H1 (cell line): ENCODE results near the gene MBLAC2. TPM values are rescaled to one million over a fixed set of nuclear protein-coding genes. Genes with fewer than 3 reads are reported as not detected.
A peak's percentile ranks its signal among the peaks of the same experiment; 100 is the strongest.

Source experiments
- CTCF ChIA-PET: fragments of 300-600 bp; sonication (Branson Sonifier 250); formaldehyde crosslinking; loops from one replicate; lab custom pipeline; 2021; ENCODE audit not compliant: partially characterized antibody; lab: Charles Lee
- POLR2A ChIA-PET: fragments of 300-600 bp; sonication (Branson Sonifier 250); formaldehyde crosslinking; loops from one replicate; lab custom pipeline; 2021; ENCODE audit warnings: inconsistent platforms; ENCODE audit not compliant: partially characterized antibody; lab: Charles Lee
- DNase-seq, 2 experiments: peaks; one replicate each; pipeline versions ENCODE4 v3.0.0 to v3.0.0-alpha.2; 2010 to 2022; ENCODE audit warnings: low spot score in 2 of 2, low read depth in 1 of 2, mixed read lengths in 1 of 2
- FAIRE-seq: peaks from 2 replicates; lab custom pipeline; 2011; peaks lifted over from hg19 to GRCh38; lab: Jason Lieb, UNC
- H2AFZ ChIP-seq: 2 replicates; pipeline ENCODE4 v1.8.1; 2012; ENCODE audit warnings: low read length, inconsistent platforms
- H2AK5ac ChIP-seq: 2 replicates; pipeline ENCODE4 v1.6.1; 2013; ENCODE audit warnings: low read depth, low read length
- H2BK120ac ChIP-seq: replicated peaks from 2 replicates; pipeline ENCODE3; 2013; ENCODE audit warnings: low read depth, low read length, inconsistent platforms
- H2BK12ac ChIP-seq: 2 replicates; pipeline ENCODE4 v1.6.1; 2013; ENCODE audit warnings: low read depth, low read length
- H2BK15ac ChIP-seq: 2 replicates; pipeline ENCODE4 v1.6.1; 2013; ENCODE audit warnings: low read length
- H2BK20ac ChIP-seq: 2 replicates; pipeline ENCODE4 v1.6.1; 2013; ENCODE audit warnings: low read length
- H2BK5ac ChIP-seq: 2 replicates; pipeline ENCODE4 v1.6.1; 2013; ENCODE audit warnings: low read depth, low read length
- H3K14ac ChIP-seq: 2 replicates; pipeline ENCODE4 v1.6.1; 2013; ENCODE audit warnings: inconsistent platforms; ENCODE audit not compliant: insufficient read length
- H3K18ac ChIP-seq: 2 replicates; pipeline ENCODE4 v1.6.1; 2013; ENCODE audit warnings: low read length; ENCODE audit errors: extremely low read depth
- H3K23ac ChIP-seq: 2 replicates; pipeline ENCODE4 v1.6.1; 2013; ENCODE audit warnings: inconsistent platforms; ENCODE audit not compliant: insufficient read length
- H3K23me2 ChIP-seq: 2 replicates; pipeline ENCODE4 v1.6.1; 2013; ENCODE audit warnings: low read depth, low read length
- H3K27ac ChIP-seq: 2 replicates; pipeline ENCODE4 v1.6.1; 2011; ENCODE audit warnings: low read depth, low read length, inconsistent platforms
- H3K27me3 ChIP-seq, 4 experiments: replicated peaks in 1 of 4; 1 replicate in 1 of 4; 2 replicates in 3 of 4; pipeline versions ENCODE4 v1.6.1 to v1.8.1; 2011 to 2013; ENCODE audit warnings: low read length in 3 of 4, mild to moderate bottlenecking in 3 of 4, inconsistent platforms in 2 of 4, mixed read lengths in 2 of 4, moderate library complexity in 1 of 4; ENCODE audit not compliant: control insufficient read depth in 3 of 4, insufficient read depth in 3 of 4; ENCODE audit errors: extremely low read depth in 1 of 4
- H3K36me3 ChIP-seq, 4 experiments: 2 replicates each; pipeline versions ENCODE4 v1.6.1 to v1.8.1; 2011 to 2013; ENCODE audit warnings: mild to moderate bottlenecking in 4 of 4, low read length in 3 of 4, moderate library complexity in 2 of 4, control low read depth in 1 of 4, inconsistent platforms in 1 of 4; ENCODE audit not compliant: insufficient read depth in 4 of 4, control insufficient read depth in 2 of 4
- H3K4ac ChIP-seq: replicated peaks from 2 replicates; pipeline ENCODE3; 2013; ENCODE audit warnings: low read length, low read depth, mixed read lengths, inconsistent platforms; ENCODE audit not compliant: insufficient read length
- H3K4me1 ChIP-seq, 4 experiments: replicated peaks in 1 of 4; 1 replicate in 1 of 4; 2 replicates in 3 of 4; pipeline versions ENCODE4 v1.6.1 to v1.8.1; 2011 to 2013; ENCODE audit warnings: low read length in 3 of 4, inconsistent platforms in 2 of 4, mixed read lengths in 1 of 4; ENCODE audit not compliant: insufficient read depth in 4 of 4, control insufficient read depth in 3 of 4
- H3K4me2 ChIP-seq, 2 experiments: 2 replicates each; pipeline versions ENCODE4 v1.6.1 to v1.8.1; 2011 to 2013; ENCODE audit warnings: low read depth in 2 of 2, low read length in 2 of 2, control low read depth in 1 of 2, inconsistent platforms in 1 of 2, mild to moderate bottlenecking in 1 of 2; ENCODE audit not compliant: insufficient read depth in 1 of 2
- H3K4me3 ChIP-seq, 4 experiments: fragments of 200-600, 300-600 bp in 1 of 4; sonication (generic), shearing (Covaris generic), sonication (Bioruptor Twin) in 1 of 4; 2 replicates each; pipeline versions ENCODE4 v1.5.1 to v1.8.1; 2011 to 2016; ENCODE audit warnings: low read length in 4 of 4, low read depth in 3 of 4, control low read depth in 2 of 4, inconsistent platforms in 2 of 4, mild to moderate bottlenecking in 2 of 4, mixed read lengths in 1 of 4, moderate library complexity in 1 of 4; ENCODE audit not compliant: insufficient read depth in 2 of 4; ENCODE audit errors: extremely low read depth in 1 of 4
- H3K56ac ChIP-seq: replicated peaks from 2 replicates; pipeline ENCODE3; 2013; ENCODE audit warnings: low read depth, mild to moderate bottlenecking, mixed read lengths, low read length, inconsistent platforms; ENCODE audit not compliant: insufficient read length
- H3K79me1 ChIP-seq: 2 replicates; pipeline ENCODE4 v1.6.1; 2013; ENCODE audit warnings: low read depth, low read length, control low read depth
- H3K79me2 ChIP-seq, 2 experiments: 2 replicates each; pipeline versions ENCODE4 v1.6.1 to v1.8.1; 2012 to 2013; ENCODE audit warnings: low read length in 2 of 2, mild to moderate bottlenecking in 2 of 2, inconsistent platforms in 1 of 2; ENCODE audit not compliant: insufficient read depth in 2 of 2, control insufficient read depth in 1 of 2
- H3K9ac ChIP-seq, 4 experiments: replicated peaks in 1 of 4; 1 replicate in 1 of 4; 2 replicates in 3 of 4; pipeline versions ENCODE4 v1.6.1 to v1.8.1; 2011 to 2013; ENCODE audit warnings: low read depth in 3 of 4, low read length in 3 of 4, control low read depth in 2 of 4, mild to moderate bottlenecking in 2 of 4, moderate library complexity in 2 of 4, inconsistent platforms in 1 of 4; ENCODE audit errors: extremely low read depth in 1 of 4
- H3K9me3 ChIP-seq, 2 experiments: 2 replicates each; pipeline versions ENCODE4 v1.6.1 to v1.8.1; 2012 to 2013; ENCODE audit warnings: mild to moderate bottlenecking in 2 of 2, moderate library complexity in 2 of 2, control low read depth in 1 of 2, inconsistent platforms in 1 of 2, low read depth in 1 of 2, low read length in 1 of 2, mixed read lengths in 1 of 2; ENCODE audit not compliant: insufficient read depth in 2 of 2
- H4K20me1 ChIP-seq, 2 experiments: replicated peaks in 1 of 2; 2 replicates each; pipeline versions ENCODE3 to v1.8.1; 2011 to 2013; ENCODE audit warnings: inconsistent platforms in 2 of 2, low read length in 2 of 2, mild to moderate bottlenecking in 1 of 2; ENCODE audit not compliant: insufficient read depth in 2 of 2, control insufficient read depth in 1 of 2
- H4K5ac ChIP-seq: 2 replicates; pipeline ENCODE4 v1.6.1; 2013; ENCODE audit warnings: low read length, low read depth, mixed read lengths, inconsistent platforms; ENCODE audit not compliant: insufficient read length
- H4K8ac ChIP-seq: 2 replicates; pipeline ENCODE4 v1.8.0; 2013; ENCODE audit warnings: mild to moderate bottlenecking, moderate library complexity, low read length, inconsistent platforms; ENCODE audit not compliant: insufficient read depth; ENCODE audit errors: extremely low read depth
- H4K91ac ChIP-seq: replicated peaks from 2 replicates; pipeline ENCODE3; 2013; ENCODE audit warnings: low read length, mixed read lengths, inconsistent platforms; ENCODE audit not compliant: insufficient read length
- POU5F1 ChIP-seq: IDR thresholded peaks from 2 replicates; pipeline ENCODE4 v1.6.1; 2011; ENCODE audit warnings: low read depth, mild to moderate bottlenecking, low read length, moderate library complexity
- SIX5 ChIP-seq: IDR thresholded peaks from 2 replicates; pipeline ENCODE4 v1.6.1; 2011; ENCODE audit warnings: mild to moderate bottlenecking, low read depth, low read length
- WGBS, 2 experiments: shearing (Covaris generic) in 1 of 2; methylation state at CpG; one replicate each; pipeline versions ENCODE4 v1.1.6 to v1.1.7; 2013 to 2015; ENCODE audit warnings: low lambda C conversion rate in 2 of 2, mixed read lengths in 2 of 2, inconsistent platforms in 1 of 2, low coverage in 1 of 2, missing lambda C conversion rate in 1 of 2; ENCODE audit not compliant: insufficient replicate concordance in 2 of 2, insufficient coverage in 1 of 2, insufficient read length in 1 of 2; ENCODE audit errors: extremely low coverage in 1 of 2, missing lambda C conversion rate in 1 of 2; 5-methylcytosine and 5-hydroxymethylcytosine counted together
- polyA plus RNA-seq, 7 experiments: library from polyadenylated mRNA; depleted of rRNA in 3 of 7; stranded (reverse) in 5 of 7; unstranded in 2 of 7; fragments of >200 nt in 5 of 7; fragments of 200-250 nt in 2 of 7; gene quantifications; 1 replicate in 5 of 7; 2 replicates in 1 of 7; 4 replicates in 1 of 7; pipeline versions ENCODE4 v1.2.1 to v1.2.3, GENCODE V29; 2011 to 2013; ENCODE audit warnings: missing spikeins in 2 of 7, mixed read lengths in 2 of 7
- total RNA-seq: library from RNA; stranded (reverse); fragmentation: NEBNext Ultra II Directional; extraction: Animal tissue kit (Norgen Biotek cat#: 25700); gene quantifications from 2 replicates; pipeline ENCODE4 v1.2.1, GENCODE V29; 2021

Gene MBLAC2
- total and polyA plus RNA-seq, 2 of the 8 experiments (the other 6 are each of a cell fraction or from before 2014, with no cell fraction given) = 2.8 to 6.7 TPM

DNA sequence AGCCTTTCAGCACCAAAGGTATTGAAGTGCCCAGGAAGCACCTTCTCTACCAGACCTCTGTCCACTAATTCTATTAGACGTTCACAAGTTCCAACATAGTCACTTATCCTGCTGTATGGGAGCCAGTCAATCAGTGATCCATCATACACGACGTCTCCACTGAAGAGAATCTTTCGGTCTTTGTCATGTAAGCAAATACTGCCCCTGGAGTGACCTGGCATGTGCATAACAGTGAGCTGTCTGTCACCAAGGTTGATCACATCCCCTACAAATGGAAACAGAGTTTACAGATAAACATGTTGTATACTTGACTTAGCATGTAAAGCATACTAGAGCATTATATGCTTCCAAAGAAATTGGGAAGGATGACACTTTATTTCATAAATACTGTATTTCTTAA lies 13.3 kb downstream of the MBLAC2 start:
- no peak overlapping the region for H2BK120ac ChIP-seq
- POLR2A ChIA-PET = interaction anchor here (0.6 to 1.3 kb wide), 2 partner anchors 8 to 12 kb away, joined by 3 to 4 read pairs; no protein-coding TSS in a partner anchor
- no peak overlapping the region for H3K23ac ChIP-seq
- H2AFZ ChIP-seq = no peak overlapping the region
- no peak overlapping the region for H4K91ac ChIP-seq
- no peak overlapping the region for H2AK5ac ChIP-seq
- no peak overlapping the region for H3K4ac ChIP-seq
- no peak overlapping the region for H2BK20ac ChIP-seq
- no peak overlapping the region for H3K4me3 ChIP-seq
- H3K56ac ChIP-seq = no peak overlapping the region
- WGBS, 2 experiments = 39% methylated on average over 4 of the region's 4 CpGs; no CpG with 5 or more reads in 1 of the 2 experiments
- no peaks in the 10 kb centered on the region for H3K79me1 ChIP-seq
- 0 out of 7 replicates have a peak overlapping the region, but pooled peaks of 1 of the 4 experiments have one; percentile 25 for H3K9ac ChIP-seq
- H3K14ac ChIP-seq = no peak overlapping the region
- no peak for TF ChIP-seq SIX5
- peak; percentile 48; the same call in 1 of the 2 replicates for TF ChIP-seq POU5F1
- TF ChIP-seq, all 59 proteins: peak for 1
- Histone ChIP-seq H2BK15ac (no peak overlapping the region), H4K5ac (no peak overlapping the region), H2BK12ac (no peak overlapping the region), H3K27ac (no peak overlapping the region), H3K36me3 (no peaks in the 10 kb centered on the region; a peak in 1 of 8 replicates), H4K8ac (no peak overlapping the region), H3K9me3 (no peaks in the 10 kb centered on the region), H3K4me1 (peaks cover 0 to 4% (median 0%) of the 10 kb centered on the region in 4 experiments; a peak in 4 of 7 replicates), H3K27me3 (no peaks in the 10 kb centered on the region), H4K20me1 (no peaks in the 10 kb centered on the region), H2BK5ac (no peak overlapping the region), H3K4me2 (peak overlapping the region; percentile 0 to 35; a peak in 1 of 4 replicates), H3K23me2 (no peaks in the 10 kb centered on the region), H3K18ac (no peak overlapping the region), H3K79me2 (0 out of 4 replicates have a peak, but pooled peaks cover 0 to 4% of the 10 kb centered on the region in 2 experiments)
- FAIRE-seq = peak; percentile 24
- CTCF ChIA-PET = interaction anchor here (0.8 to 2.1 kb wide), 7 partner anchors 10 to 69 kb away, joined by 3 to 7 read pairs (median 4); partner anchors contain the start of genes LYSMD3, MBLAC2 and POLR3G
- DNase-seq = no peak
